Hepatocyte (in vitro differentiated cells): Measurements from ENCODE around the gene GMDS.

Experiments used
- EZH2 ChIP-seq: fragments of 200-600 bp; sonication (generic); IDR thresholded peaks from 2 replicates; pipeline ENCODE4 v1.6.1; 2016; ENCODE audit warnings: antibody characterized with exemption, mild to moderate bottlenecking, borderline replicate concordance
- TF ChIP-seq, protein P1 (sequence below): fragments of 200-600 bp; sonication (generic); IDR thresholded peaks from 2 replicates; pipeline ENCODE4 v1.5.1; 2016; ENCODE audit warnings: antibody characterized with exemption, mild to moderate bottlenecking; ENCODE audit not compliant: poor library complexity

DNA sequence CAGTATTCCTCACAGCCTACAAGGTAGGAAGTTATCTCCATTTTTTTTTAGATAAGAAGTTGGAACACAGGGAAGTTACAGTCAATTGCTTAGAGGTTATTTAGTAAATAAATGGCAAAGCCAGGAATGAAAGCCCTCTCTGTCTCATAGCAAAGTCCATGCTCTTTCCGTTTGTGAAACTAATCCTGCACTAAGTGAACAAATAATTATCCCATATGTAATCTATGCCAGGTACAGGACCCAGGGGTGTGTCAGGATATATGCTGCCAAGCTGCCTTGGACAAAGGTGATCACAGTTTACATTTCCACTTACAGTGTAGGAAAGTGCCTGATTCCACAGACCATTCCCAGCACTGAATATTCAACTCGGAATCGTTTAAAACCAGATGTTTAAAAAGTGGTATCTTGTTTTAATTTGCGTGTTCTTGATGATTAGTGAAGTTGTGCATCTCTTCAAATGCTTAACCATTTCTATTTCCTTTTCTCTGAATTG, 13.6 kb upstream of the GMDS start:
- TF ChIP-seq EZH2 = no peak
- TF ChIP-seq, protein P1, sequence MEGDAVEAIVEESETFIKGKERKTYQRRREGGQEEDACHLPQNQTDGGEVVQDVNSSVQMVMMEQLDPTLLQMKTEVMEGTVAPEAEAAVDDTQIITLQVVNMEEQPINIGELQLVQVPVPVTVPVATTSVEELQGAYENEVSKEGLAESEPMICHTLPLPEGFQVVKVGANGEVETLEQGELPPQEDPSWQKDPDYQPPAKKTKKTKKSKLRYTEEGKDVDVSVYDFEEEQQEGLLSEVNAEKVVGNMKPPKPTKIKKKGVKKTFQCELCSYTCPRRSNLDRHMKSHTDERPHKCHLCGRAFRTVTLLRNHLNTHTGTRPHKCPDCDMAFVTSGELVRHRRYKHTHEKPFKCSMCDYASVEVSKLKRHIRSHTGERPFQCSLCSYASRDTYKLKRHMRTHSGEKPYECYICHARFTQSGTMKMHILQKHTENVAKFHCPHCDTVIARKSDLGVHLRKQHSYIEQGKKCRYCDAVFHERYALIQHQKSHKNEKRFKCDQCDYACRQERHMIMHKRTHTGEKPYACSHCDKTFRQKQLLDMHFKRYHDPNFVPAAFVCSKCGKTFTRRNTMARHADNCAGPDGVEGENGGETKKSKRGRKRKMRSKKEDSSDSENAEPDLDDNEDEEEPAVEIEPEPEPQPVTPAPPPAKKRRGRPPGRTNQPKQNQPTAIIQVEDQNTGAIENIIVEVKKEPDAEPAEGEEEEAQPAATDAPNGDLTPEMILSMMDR = no peak
